Measurements from ENCODE around the gene NTHL1. TPM values are rescaled to one million over a fixed set of nuclear protein-coding genes. Genes with fewer than 3 reads are reported as not detected.
A peak's percentile ranks its signal among the peaks of the same experiment; 100 is the strongest.

Gene NTHL1
- total RNA-seq, 2 experiments from 2014 or later, result 28.2 to 29.8 TPM

- peaks cover 24% of the 10 kb centered on the region for H3K4me1 Mint-ChIP-seq (ENCODE audit: low read depth)
- H3K27ac Mint-ChIP-seq, result no peak overlapping the region
- TF ChIP-seq, protein P1, sequence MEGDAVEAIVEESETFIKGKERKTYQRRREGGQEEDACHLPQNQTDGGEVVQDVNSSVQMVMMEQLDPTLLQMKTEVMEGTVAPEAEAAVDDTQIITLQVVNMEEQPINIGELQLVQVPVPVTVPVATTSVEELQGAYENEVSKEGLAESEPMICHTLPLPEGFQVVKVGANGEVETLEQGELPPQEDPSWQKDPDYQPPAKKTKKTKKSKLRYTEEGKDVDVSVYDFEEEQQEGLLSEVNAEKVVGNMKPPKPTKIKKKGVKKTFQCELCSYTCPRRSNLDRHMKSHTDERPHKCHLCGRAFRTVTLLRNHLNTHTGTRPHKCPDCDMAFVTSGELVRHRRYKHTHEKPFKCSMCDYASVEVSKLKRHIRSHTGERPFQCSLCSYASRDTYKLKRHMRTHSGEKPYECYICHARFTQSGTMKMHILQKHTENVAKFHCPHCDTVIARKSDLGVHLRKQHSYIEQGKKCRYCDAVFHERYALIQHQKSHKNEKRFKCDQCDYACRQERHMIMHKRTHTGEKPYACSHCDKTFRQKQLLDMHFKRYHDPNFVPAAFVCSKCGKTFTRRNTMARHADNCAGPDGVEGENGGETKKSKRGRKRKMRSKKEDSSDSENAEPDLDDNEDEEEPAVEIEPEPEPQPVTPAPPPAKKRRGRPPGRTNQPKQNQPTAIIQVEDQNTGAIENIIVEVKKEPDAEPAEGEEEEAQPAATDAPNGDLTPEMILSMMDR (IDR thresholded peaks at IDR 0.05), result no peak
- no peaks in the 10 kb centered on the region for H3K9me3 Mint-ChIP-seq
- H3K4me3 Mint-ChIP-seq, result no peak overlapping the region
- ATAC-seq, result no peak
- DNase-seq, result no peak
- peaks cover 26% of the 10 kb centered on the region for H3K27me3 Mint-ChIP-seq
- CTCF ChIA-PET, result interaction anchor here (1.5 to 3.8 kb wide), 2 partner anchors 116 to 131 kb away, joined by 3 to 46 read pairs; partner anchors contain the start of gene TRAF7
- intact Hi-C loops (cut with micrococcal nuclease), result no loop called here
- peaks cover 4% of the 10 kb centered on the region for H3K36me3 Mint-ChIP-seq (ENCODE audit: low read depth)
- POLR2A ChIA-PET, result interaction anchor here (1.0 to 2.4 kb wide), 3 partner anchors 15 to 129 kb away, joined by 3 to 12 read pairs (median 4); no protein-coding TSS in a partner anchor
These were observed 23.6 kb downstream of the NTHL1 start for GRCh38 chr16:2024032-2024420.

GRCh38 chr16:2023092-2024031 is 24.3 kb downstream of the NTHL1 start:
- ATAC-seq (peak; percentile 89), DNase-seq (peak; percentile 95)
- intact Hi-C loops (cut with micrococcal nuclease), result loop anchor here (2.0 kb wide), 1 partner anchor 117 kb away; no protein-coding TSS in a partner anchor
- ChIA-PET POLR2A (interaction anchor here (0.7 to 2.4 kb wide), 9 partner anchors 14 to 131 kb away, joined by 3 to 12 read pairs (median 3); partner anchors contain the start of genes NTHL1, RPS2, TRAF7 and TSC2), CTCF (interaction anchor here (0.7 to 3.8 kb wide), 12 partner anchors 10 to 236 kb away, joined by 3 to 46 read pairs (median 7); partner anchors contain the start of genes NTHL1, PKD1 and TSC2)
- H3K4me3 Mint-ChIP-seq, result peak overlapping the region; percentile 49
- peaks cover 4% of the 10 kb centered on the region for H3K36me3 Mint-ChIP-seq (ENCODE audit: low read depth)
- TF ChIP-seq, protein P1 (IDR thresholded peaks at IDR 0.05), result peak; percentile 97
- H3K27ac Mint-ChIP-seq, result no peak overlapping the region
- no peaks in the 10 kb centered on the region for H3K9me3 Mint-ChIP-seq
- H3K4me1 Mint-ChIP-seq (ENCODE audit: low read depth), result peaks cover 24% of the 10 kb centered on the region
- H3K27me3 Mint-ChIP-seq, result peaks cover 29% of the 10 kb centered on the region

- Mint-ChIP-seq H3K4me1 (ENCODE audit: low read depth) (peaks cover 23% of the 10 kb centered on the region), H3K4me3 (peak overlapping the region; percentile 49), H3K27ac (no peak overlapping the region), H3K27me3 (peaks cover 25% of the 10 kb centered on the region), H3K9me3 (no peaks in the 10 kb centered on the region), H3K36me3 (ENCODE audit: low read depth) (peaks cover 4% of the 10 kb centered on the region)
- TF ChIP-seq, protein P1 (IDR thresholded peaks at IDR 0.05), result no peak
- ATAC-seq (peak; percentile 26), DNase-seq (no peak)
- CTCF ChIA-PET, result interaction anchor here (0.6 to 3.8 kb wide), 18 partner anchors 9 to 236 kb away, joined by 3 to 46 read pairs (median 4); partner anchors contain the start of genes NTHL1, PKD1, TRAF7 and TSC2
- POLR2A ChIA-PET, result interaction anchor here (0.7 to 2.4 kb wide), 8 partner anchors 18 to 132 kb away, joined by 3 to 12 read pairs (median 3); partner anchors contain the start of genes NTHL1, RPS2, TRAF7 and TSC2
- intact Hi-C loops (cut with micrococcal nuclease), result loop anchor here (2.0 kb wide), 1 partner anchor 118 kb away; no protein-coding TSS in a partner anchor
These were observed 24.9 kb downstream of the NTHL1 start for GRCh38 chr16:2022723-2023091.

- ChIA-PET CTCF (interaction anchor here (1.0 to 3.4 kb wide), 3 partner anchors 17 to 121 kb away, joined by 3 to 13 read pairs (median 5); no protein-coding TSS in a partner anchor), POLR2A (interaction anchor here (0.6 to 3.1 kb wide), 8 partner anchors 8 to 135 kb away, joined by 3 to 20 read pairs (median 5); partner anchors contain the start of genes RPS2 and TRAF7)
- Mint-ChIP-seq H3K27ac (no peak overlapping the region), H3K4me3 (peak overlapping the region; percentile 69), H3K4me1 (ENCODE audit: low read depth) (peaks cover 16% of the 10 kb centered on the region), H3K9me3 (no peaks in the 10 kb centered on the region), H3K36me3 (ENCODE audit: low read depth) (peaks cover 4% of the 10 kb centered on the region), H3K27me3 (peaks cover 18% of the 10 kb centered on the region)
- DNase-seq (peak; percentile 57), ATAC-seq (no peak)
- TF ChIP-seq, protein P1 (IDR thresholded peaks at IDR 0.05), result no peak
- intact Hi-C loops (cut with micrococcal nuclease), result no loop called here
These were observed 27.5 kb downstream of the NTHL1 start for GRCh38 chr16:2019921-2020831.
